SK-N-SH (cell line): Measurements from ENCODE around the gene NPFFR1. TPM values are rescaled to one million over a fixed set of nuclear protein-coding genes. Genes with fewer than 3 reads are reported as not detected.

Experiments used
- CTCF ChIA-PET: fragments of 300-600, 350-600 bp; formaldehyde crosslinking; extraction: SDS; loops from one replicate; lab custom pipeline; 2021; lab: Yijun Ruan, JAX
- POLR2A ChIA-PET: fragments of 350-600 bp; sonication (Branson Sonifier 250); formaldehyde crosslinking; extraction: SDS; loops from one replicate; lab custom pipeline; 2020; ENCODE audit warnings: antibody characterized with exemption, inconsistent platforms; lab: Yijun Ruan, JAX
- DNase-seq: peaks from one replicate; pipeline ENCODE4 v3.0.0; 2012
- H2AFZ ChIP-seq: fragments of 200-600 bp; sonication (generic); 2 replicates; pipeline ENCODE4 v1.8.1; 2016; ENCODE audit warnings: antibody characterized with exemption, mild to moderate bottlenecking, low read depth
- H3F3A ChIP-seq: fragments of 200-600 bp; sonication (generic); replicated peaks from 2 replicates; pipeline ENCODE3; 2016; ENCODE audit warnings: antibody characterized with exemption, mild to moderate bottlenecking; ENCODE audit not compliant: insufficient read depth
- H3K27ac ChIP-seq, 2 experiments: fragments of 200-500 bp in 1 of 2; fragments of 200-600 bp in 1 of 2; sonication (Bioruptor generic) in 1 of 2; sonication (generic), shearing (Covaris generic) in 1 of 2; 2 replicates each; pipeline versions ENCODE4 v1.5.1 to v1.6.1; 2014 to 2016; ENCODE audit warnings: low read depth in 2 of 2, inconsistent platforms in 1 of 2, low read length in 1 of 2, mild to moderate bottlenecking in 1 of 2, mixed read lengths in 1 of 2
- H3K27me3 ChIP-seq: fragments of 200-600 bp; sonication (generic), shearing (Covaris generic); 2 replicates; pipeline ENCODE4 v1.6.1; 2016; ENCODE audit warnings: mixed run types; ENCODE audit not compliant: insufficient read depth
- H3K36me3 ChIP-seq, 2 experiments: fragments of 200-500 bp in 1 of 2; fragments of 200-600 bp in 1 of 2; sonication (Bioruptor generic) in 1 of 2; sonication (generic) in 1 of 2; replicated peaks in 1 of 2; 2 replicates each; pipeline versions ENCODE3 to v1.5.1; 2014 to 2016; ENCODE audit warnings: low read length in 1 of 2, mild to moderate bottlenecking in 1 of 2; ENCODE audit not compliant: insufficient read depth in 2 of 2, control insufficient read depth in 1 of 2
- H3K4me1 ChIP-seq, 2 experiments: fragments of 200-500 bp in 1 of 2; fragments of 200-600 bp in 1 of 2; sonication (Bioruptor generic) in 1 of 2; sonication (generic), shearing (Covaris generic) in 1 of 2; 2 replicates each; pipeline versions ENCODE4 v1.5.1 to v1.6.1; 2014 to 2016; ENCODE audit warnings: low read depth in 1 of 2, low read length in 1 of 2, mixed run types in 1 of 2; ENCODE audit not compliant: insufficient read depth in 2 of 2, control insufficient read depth in 1 of 2
- H3K4me2 ChIP-seq: fragments of 200-600 bp; sonication (generic), shearing (Covaris generic); 2 replicates; pipeline ENCODE4 v1.6.1; 2017; ENCODE audit warnings: mixed run types
- H3K4me3 ChIP-seq, 2 experiments: fragments of 200-500 bp in 1 of 2; fragments of 200-600 bp in 1 of 2; sonication (Bioruptor generic) in 1 of 2; sonication (generic), shearing (Covaris generic) in 1 of 2; 2 replicates each; pipeline versions ENCODE4 v1.5.1 to v1.8.1; 2014 to 2016; ENCODE audit warnings: low read depth in 2 of 2, inconsistent platforms in 1 of 2, low read length in 1 of 2, mild to moderate bottlenecking in 1 of 2, mixed read lengths in 1 of 2, moderate library complexity in 1 of 2
- H3K79me2 ChIP-seq: fragments of 200-600 bp; sonication (generic); 2 replicates; pipeline ENCODE4 v1.8.1; 2017; ENCODE audit warnings: mild to moderate bottlenecking; ENCODE audit not compliant: insufficient read depth
- H3K9ac ChIP-seq: fragments of 200-600 bp; sonication (generic); 2 replicates; pipeline ENCODE4 v1.6.1; 2017; ENCODE audit warnings: mixed run types
- H3K9me2 ChIP-seq: fragments of 200-600 bp; sonication (generic); 2 replicates; pipeline ENCODE4 v1.6.1; 2017; ENCODE audit warnings: mixed run types
- H3K9me3 ChIP-seq: fragments of 200-600 bp; sonication (generic); 2 replicates; pipeline ENCODE4 v1.6.1; 2017; ENCODE audit warnings: mixed run types, mild to moderate bottlenecking, moderate library complexity
- H4K20me1 ChIP-seq: fragments of 200-600 bp; sonication (generic); 2 replicates; pipeline ENCODE4 v1.6.1; 2017; ENCODE audit warnings: mild to moderate bottlenecking, mixed run types; ENCODE audit not compliant: insufficient read depth
- CHD2 ChIP-seq: fragments of 150-350 bp; IDR thresholded peaks from 2 replicates; pipeline ENCODE4 v1.6.1; 2018; ENCODE audit warnings: low read length; ENCODE audit not compliant: partially characterized antibody
- EZH2phosphoT487 ChIP-seq: fragments of 200-600 bp; sonication (generic); IDR thresholded peaks from 2 replicates; pipeline ENCODE4 v1.6.1; 2017; ENCODE audit warnings: low read depth, mixed run types, mild to moderate bottlenecking, antibody characterized with exemption, moderate library complexity, borderline replicate concordance
- FOSL2 ChIP-seq: IDR thresholded peaks from 2 replicates; pipeline ENCODE4 v1.4.0; 2012; ENCODE audit warnings: low read depth, mild to moderate bottlenecking, moderate library complexity, borderline replicate concordance
- FOXJ3 ChIP-seq: sonication (generic); formaldehyde crosslinking; IDR thresholded peaks from 2 replicates; pipeline ENCODE4 v1.5.1; 2020; ENCODE audit warnings: mild to moderate bottlenecking, missing genetic modification reagents
- FOXM1 ChIP-seq: IDR thresholded peaks from 2 replicates; pipeline ENCODE4 v1.4.0; 2012; ENCODE audit warnings: low read depth, mild to moderate bottlenecking
- JUND ChIP-seq: IDR thresholded peaks from 2 replicates; pipeline ENCODE4 v1.4.0; 2012
- NRF1 ChIP-seq: IDR thresholded peaks from 2 replicates; pipeline ENCODE4 v1.6.1; 2012; ENCODE audit warnings: low read depth, mild to moderate bottlenecking, low read length
- PBX3 ChIP-seq: IDR thresholded peaks from 2 replicates; pipeline ENCODE4; 2012
- POLR2AphosphoS5 ChIP-seq: IDR thresholded peaks from 2 replicates; pipeline ENCODE4 v1.6.1; 2012; ENCODE audit warnings: low read depth, low read length
- RCOR1 ChIP-seq: fragments of 150-350 bp; IDR thresholded peaks from 2 replicates; pipeline ENCODE4 v1.6.1; 2017; ENCODE audit warnings: antibody characterized with exemption, low read length
- TCF12 ChIP-seq: IDR thresholded peaks from 2 replicates; pipeline ENCODE4 v1.4.0; 2012
- TEAD4 ChIP-seq: IDR thresholded peaks from 2 replicates; pipeline ENCODE4 v1.4.0; 2012; ENCODE audit warnings: mild to moderate bottlenecking, borderline replicate concordance; ENCODE audit not compliant: insufficient read depth
- ZBTB33 ChIP-seq: IDR thresholded peaks from 2 replicates; pipeline ENCODE4 v1.4.0; 2012; ENCODE audit warnings: low read depth, borderline replicate concordance
- WGBS: methylation state at CpG from one replicate; pipeline ENCODE4 v1.1.6; 2017; ENCODE audit warnings: low lambda C conversion rate; 5-methylcytosine and 5-hydroxymethylcytosine counted together
- polyA plus RNA-seq, 3 experiments: library from polyadenylated mRNA; depleted of rRNA; stranded (reverse); fragments of >200 nt; gene quantifications; 2 replicates each; pipeline ENCODE4 v1.2.3, GENCODE V29; 2012
- TF ChIP-seq, protein P1 (sequence below): fragments of 150-350 bp; IDR thresholded peaks from 2 replicates; pipeline ENCODE4 v1.6.1; 2017; ENCODE audit warnings: antibody characterized with exemption, low read length, low read depth, borderline replicate concordance
- TF ChIP-seq, protein P2 (sequence below): IDR thresholded peaks from 2 replicates; pipeline ENCODE4 v1.6.1; 2012; ENCODE audit warnings: mild to moderate bottlenecking, low read depth, low read length, moderate library complexity
- TF ChIP-seq, protein P3 (sequence below): fragments of 150-350 bp; IDR thresholded peaks from 2 replicates; pipeline ENCODE4 v1.6.1; 2016; ENCODE audit warnings: mild to moderate bottlenecking, low read depth, low read length

Gene NPFFR1
- polyA plus RNA-seq, 1 of the 3 experiments (the other 2 are of a cell fraction) = not detected

DNA sequence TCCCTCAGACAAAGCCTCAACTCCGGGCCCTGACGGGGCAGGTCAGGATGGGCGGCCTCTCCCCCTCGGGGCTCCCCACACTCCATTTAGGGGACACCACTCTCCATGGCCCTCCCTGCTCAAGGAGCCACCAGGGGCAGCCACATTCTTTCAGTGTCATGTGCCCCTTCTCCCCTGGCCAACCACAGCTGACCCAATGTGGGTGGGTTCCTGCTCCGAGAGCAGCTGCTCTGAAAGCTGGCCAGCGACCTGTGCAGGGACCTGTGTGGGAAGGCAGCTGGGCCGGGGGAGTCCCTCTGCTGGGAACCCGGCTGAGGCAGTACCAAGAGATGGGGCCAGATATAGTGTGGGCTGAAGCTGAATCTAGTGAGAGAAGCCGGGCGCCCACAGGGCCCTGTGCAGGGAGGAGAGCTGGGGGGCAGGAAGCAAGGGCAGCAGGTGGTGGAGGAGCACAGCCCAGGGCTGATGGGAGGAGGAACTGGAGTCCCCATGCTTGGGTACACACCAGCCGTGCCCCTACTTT lies 40.6 kb upstream of the NPFFR1 start:
- no peak overlapping the region for H3K4me2 ChIP-seq
- no peak overlapping the region for H3K9ac ChIP-seq
- 86% methylated on average over 5 of the region's 11 CpGs for WGBS
- CTCF ChIA-PET = interaction anchor here (0.6 to 2.1 kb wide), 5 partner anchors 33 to 59 kb away, joined by 3 to 10 read pairs (median 3); no protein-coding TSS in a partner anchor
- no peaks in the 10 kb centered on the region for H3K9me2 ChIP-seq
- H3K27me3 ChIP-seq = no peaks in the 10 kb centered on the region
- POLR2A ChIA-PET = no interaction called here
- H4K20me1 ChIP-seq = no peaks in the 10 kb centered on the region
- no peak overlapping the region for H2AFZ ChIP-seq
- TF ChIP-seq, protein P1, sequence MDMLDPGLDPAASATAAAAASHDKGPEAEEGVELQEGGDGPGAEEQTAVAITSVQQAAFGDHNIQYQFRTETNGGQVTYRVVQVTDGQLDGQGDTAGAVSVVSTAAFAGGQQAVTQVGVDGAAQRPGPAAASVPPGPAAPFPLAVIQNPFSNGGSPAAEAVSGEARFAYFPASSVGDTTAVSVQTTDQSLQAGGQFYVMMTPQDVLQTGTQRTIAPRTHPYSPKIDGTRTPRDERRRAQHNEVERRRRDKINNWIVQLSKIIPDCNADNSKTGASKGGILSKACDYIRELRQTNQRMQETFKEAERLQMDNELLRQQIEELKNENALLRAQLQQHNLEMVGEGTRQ = no peak
- TF ChIP-seq RCOR1 (no peak), TCF12 (no peak), CHD2 (no peak), JUND (no peak), NRF1 (no peak), PBX3 (no peak), TEAD4 (no peak), FOXJ3 (no peak), FOXM1 (no peak), FOSL2 (no peak), EZH2phosphoT487 (no peak), ZBTB33 (no peak), POLR2AphosphoS5 (no peak)
- TF ChIP-seq, protein P2, sequence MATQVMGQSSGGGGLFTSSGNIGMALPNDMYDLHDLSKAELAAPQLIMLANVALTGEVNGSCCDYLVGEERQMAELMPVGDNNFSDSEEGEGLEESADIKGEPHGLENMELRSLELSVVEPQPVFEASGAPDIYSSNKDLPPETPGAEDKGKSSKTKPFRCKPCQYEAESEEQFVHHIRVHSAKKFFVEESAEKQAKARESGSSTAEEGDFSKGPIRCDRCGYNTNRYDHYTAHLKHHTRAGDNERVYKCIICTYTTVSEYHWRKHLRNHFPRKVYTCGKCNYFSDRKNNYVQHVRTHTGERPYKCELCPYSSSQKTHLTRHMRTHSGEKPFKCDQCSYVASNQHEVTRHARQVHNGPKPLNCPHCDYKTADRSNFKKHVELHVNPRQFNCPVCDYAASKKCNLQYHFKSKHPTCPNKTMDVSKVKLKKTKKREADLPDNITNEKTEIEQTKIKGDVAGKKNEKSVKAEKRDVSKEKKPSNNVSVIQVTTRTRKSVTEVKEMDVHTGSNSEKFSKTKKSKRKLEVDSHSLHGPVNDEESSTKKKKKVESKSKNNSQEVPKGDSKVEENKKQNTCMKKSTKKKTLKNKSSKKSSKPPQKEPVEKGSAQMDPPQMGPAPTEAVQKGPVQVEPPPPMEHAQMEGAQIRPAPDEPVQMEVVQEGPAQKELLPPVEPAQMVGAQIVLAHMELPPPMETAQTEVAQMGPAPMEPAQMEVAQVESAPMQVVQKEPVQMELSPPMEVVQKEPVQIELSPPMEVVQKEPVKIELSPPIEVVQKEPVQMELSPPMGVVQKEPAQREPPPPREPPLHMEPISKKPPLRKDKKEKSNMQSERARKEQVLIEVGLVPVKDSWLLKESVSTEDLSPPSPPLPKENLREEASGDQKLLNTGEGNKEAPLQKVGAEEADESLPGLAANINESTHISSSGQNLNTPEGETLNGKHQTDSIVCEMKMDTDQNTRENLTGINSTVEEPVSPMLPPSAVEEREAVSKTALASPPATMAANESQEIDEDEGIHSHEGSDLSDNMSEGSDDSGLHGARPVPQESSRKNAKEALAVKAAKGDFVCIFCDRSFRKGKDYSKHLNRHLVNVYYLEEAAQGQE = no peak
- TF ChIP-seq, protein P3, sequence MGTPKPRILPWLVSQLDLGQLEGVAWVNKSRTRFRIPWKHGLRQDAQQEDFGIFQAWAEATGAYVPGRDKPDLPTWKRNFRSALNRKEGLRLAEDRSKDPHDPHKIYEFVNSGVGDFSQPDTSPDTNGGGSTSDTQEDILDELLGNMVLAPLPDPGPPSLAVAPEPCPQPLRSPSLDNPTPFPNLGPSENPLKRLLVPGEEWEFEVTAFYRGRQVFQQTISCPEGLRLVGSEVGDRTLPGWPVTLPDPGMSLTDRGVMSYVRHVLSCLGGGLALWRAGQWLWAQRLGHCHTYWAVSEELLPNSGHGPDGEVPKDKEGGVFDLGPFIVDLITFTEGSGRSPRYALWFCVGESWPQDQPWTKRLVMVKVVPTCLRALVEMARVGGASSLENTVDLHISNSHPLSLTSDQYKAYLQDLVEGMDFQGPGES = no peak
- DNase-seq = no peak
- H3K79me2 ChIP-seq = no peaks in the 10 kb centered on the region
- H3K27ac ChIP-seq = no peak overlapping the region; a peak in 1 of 4 replicates
- no peak overlapping the region for H3K4me3 ChIP-seq
- H3K36me3 ChIP-seq = no peaks in the 10 kb centered on the region
- H3K4me1 ChIP-seq = peaks cover 20 to 22% of the 10 kb centered on the region in 2 experiments; a peak in 2 of 4 replicates
- H3F3A ChIP-seq = peaks cover 6% of the 10 kb centered on the region
- no peaks in the 10 kb centered on the region for H3K9me3 ChIP-seq
